NCI-H748 treated with DMSO at 0.1 percent for 48 hours (cell line): ENCODE data around the gene ARID3B.

Experiments
- DNase-seq: peaks from one replicate; lab custom pipeline; 2025; lab: John Stamatoyannopoulos, UW

The ARID3B gene

DNA sequence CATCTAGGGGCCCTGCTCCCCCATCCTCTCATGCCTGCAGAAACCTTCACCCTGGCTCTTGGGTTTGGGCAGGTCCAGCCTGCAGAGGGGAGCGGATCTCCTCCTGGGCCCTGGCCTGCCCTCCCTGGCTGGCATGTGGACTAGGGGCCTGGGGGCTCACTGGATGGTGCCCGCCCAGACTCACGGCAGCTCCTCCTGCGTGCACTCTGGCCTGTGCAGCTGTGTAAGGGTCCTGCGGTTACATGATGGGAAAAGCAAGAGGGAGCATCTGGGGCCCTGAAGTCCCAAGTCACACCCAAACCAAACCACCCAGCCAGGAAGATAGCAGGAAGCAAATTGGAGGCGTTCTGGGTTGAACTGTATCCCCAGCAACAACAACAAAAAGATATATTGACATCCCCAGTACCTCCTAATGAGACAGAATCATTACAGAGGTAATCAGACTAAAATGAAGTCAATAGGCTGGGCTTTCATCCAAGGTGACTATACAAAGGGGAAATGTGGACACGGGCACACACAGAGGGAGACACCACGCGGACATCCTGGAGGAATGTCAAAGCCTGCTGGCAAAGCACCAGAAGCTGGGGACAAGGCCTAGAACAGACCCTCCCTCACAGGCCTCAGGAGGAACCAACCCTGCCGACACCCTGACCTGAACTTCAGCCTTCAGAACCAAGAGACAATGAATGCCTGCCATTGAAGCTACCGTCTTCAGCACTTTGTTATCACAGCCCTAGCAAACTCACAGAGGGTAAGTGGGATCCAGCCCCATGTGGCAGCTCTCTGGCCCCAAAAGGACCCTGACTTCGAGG lies 64.2 kb downstream of the ARID3B start:
- peak; percentile 40 for DNase-seq

DNA sequence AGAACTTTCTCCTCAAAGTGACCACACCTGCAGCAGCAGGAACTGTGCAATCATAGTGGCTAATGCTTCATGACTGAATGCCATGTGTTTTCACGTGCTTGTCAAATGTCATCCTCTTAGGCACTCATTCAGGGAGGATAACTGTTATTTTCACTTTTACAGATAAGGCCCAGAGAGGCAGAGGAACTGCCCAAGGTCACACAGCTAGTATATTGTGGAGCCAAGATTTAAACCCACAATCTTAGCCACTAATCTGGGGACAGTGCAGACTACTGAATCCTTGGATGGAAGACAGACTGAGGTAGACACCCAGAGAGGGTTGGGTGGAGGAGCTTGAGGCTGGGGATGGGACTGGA lies 64.8 kb downstream of the ARID3B start:
- no peak for DNase-seq

DNA sequence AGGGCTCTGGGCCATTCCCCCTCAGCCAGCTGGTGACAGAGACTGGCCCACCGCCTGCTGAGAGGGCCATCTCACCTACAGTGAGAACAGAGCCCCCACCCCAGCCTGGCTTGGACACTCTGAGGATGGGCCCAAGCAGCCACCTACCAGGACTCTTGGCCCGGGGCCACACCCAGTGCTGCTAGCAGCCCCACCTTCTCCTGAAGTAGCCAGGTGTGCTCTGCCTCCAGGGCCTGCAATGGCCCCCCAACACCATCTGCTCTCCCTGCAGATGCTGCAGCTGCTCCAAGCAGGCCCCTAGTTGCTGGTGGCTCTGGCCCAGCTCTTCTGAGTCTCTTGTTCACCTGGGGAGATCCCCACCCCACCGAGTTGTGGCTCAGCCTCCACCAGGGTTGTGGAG lies 67.8 kb downstream of the ARID3B start:
- no peak for DNase-seq

DNA sequence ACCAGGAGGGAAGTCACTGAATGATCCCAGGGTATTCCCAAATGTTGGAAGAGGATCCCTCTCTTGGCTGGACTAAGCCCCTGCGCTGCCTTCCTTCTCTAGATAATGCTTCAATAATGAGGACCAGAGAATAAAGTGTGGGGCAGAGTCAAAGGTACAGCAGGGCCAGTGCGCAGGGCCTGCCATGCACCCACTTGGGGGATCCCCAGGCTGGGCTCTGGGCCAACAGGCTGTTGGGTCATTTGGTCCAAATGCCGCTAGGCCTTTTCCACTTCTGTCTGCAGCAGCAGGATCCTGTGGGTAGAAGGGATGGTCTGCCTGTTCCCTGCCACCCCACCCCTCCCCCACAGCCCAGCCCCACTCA lies 68.9 kb downstream of the ARID3B start:
- DNase-seq, result no peak

DNA sequence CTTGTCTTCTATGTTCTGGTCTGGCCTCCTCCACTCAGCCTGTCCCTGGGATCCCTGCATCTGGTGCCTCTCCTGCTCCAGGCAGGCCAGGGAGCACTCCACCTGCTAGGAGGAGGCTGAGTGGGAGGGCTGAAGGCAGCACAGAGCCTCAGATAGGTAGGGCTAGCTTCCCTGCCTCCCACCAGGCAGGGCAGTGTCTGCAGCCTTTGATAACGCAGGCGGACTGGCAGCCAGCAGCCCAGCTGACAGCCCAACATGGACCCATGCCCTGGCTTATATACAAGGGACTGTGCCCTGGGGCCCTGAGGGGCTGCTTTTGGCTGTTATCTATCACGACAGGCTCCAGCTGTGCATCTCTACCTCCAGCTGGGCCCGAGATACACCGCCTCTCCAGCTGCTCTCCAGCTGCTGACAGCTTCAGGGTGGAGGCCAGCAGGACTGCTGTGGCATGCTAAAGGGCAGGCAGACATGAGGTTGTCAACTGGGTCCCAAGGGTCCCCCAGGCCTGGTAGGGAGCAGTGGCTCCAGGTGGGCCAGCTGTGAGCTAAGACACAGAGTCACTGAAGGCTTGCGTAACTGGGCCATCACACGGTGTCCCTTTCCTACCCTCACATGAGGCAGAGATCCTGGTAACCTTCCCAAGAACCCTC lies 69.4 kb downstream of the ARID3B start:
- no peak for DNase-seq

DNA sequence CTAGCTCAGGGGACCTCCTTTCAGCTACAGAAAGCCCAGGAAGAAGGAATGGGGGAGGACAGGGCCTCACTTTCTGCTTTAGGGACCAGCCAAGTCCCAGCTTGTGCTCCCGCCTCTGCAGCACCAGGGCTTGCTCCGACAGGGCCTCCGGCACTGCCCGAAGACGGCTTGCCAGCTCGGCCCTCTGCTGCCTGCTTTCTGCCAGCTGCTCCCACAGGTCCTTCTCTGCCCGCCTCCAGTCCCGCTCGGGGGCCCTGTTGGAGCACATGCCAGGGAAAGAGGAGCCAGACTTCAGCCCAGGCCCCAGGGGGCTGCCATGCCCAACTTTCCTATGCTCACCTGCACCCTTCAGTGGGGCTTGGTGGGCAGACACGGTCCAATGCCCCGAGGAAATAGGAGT lies 70.3 kb downstream of the ARID3B start:
- DNase-seq, result no peak

DNA sequence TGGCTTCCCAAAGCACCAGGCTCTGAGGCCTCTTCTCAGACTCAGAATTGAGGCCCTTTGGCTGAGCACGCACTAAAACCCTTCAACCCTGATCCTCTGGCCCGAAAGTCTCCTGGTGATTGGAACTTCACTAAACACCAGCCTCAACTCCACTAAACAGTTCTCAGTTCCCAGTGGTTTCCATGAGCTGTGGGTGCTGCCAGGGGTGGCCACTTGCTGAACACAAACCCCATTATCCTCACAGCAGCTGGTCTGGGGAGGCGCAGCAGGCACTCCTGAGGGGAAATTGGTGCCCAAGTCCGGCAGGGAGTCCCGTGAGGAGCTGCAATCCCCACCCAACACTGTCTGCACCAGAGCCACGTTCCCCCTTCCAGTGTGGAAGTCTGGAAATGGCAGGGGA lies 70.8 kb downstream of the ARID3B start:
- DNase-seq, result no peak

DNA sequence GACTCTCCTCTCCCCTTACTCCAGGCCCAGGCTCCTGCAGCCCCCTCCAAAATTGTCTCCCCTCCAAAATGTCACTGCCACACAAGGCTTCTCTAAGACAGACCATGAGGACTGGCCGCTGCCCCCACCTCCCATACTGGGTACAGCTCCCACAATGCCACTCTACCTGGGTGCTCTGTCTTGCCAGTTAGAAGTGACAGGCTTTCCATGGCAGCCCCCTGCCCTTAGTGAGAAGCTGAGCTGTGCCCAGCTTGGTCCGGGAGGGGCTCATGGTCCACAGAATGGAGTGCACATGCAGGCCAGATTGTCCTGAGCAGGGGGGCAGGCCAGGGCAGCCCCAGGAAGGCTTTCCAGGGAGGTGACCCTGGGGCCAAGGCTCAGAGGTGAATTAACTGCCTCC lies 71.7 kb downstream of the ARID3B start:
- DNase-seq, result no peak

DNA sequence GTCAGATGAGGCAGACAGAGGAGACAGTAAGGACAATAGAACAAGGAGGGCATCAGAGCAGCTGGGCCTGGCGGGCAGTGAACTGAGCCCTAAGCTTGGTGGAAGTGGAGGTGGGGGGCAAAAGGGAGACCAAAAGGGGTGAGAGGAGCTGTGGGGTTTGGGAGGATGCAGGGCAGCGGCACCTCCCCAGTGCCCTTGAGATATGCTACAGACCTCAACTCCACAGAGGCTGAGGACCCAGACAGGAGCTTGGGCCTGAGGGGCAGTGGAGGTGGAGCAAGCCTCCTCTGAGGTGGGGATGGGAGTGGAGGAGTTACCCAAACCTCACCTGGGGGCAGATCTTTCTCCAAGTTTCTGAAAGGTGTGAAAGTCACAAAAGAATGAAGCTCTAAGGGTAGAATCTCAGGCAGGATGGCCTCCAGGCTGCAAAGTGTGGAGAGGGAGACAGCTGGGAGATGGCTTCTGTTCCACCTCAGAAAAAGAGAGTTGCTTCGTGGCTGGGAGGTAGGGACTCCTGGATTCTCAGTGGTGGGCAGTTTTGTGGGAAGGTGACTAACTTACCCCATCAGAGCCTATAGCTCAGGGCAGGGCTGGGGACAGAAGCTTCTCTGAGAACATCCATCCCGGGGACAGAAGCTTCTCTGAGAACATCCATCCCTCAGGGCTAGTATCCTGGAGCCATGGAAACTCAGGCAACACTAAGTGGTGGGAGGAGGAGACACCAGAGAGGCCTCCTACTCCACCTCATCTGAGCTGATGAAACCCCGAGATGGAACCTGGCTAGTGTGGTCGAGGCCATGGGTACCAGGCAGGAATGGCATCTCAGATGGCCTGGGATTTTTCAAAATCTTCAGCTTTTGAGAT lies 72.3 kb downstream of the ARID3B start:
- DNase-seq, result no peak

DNA sequence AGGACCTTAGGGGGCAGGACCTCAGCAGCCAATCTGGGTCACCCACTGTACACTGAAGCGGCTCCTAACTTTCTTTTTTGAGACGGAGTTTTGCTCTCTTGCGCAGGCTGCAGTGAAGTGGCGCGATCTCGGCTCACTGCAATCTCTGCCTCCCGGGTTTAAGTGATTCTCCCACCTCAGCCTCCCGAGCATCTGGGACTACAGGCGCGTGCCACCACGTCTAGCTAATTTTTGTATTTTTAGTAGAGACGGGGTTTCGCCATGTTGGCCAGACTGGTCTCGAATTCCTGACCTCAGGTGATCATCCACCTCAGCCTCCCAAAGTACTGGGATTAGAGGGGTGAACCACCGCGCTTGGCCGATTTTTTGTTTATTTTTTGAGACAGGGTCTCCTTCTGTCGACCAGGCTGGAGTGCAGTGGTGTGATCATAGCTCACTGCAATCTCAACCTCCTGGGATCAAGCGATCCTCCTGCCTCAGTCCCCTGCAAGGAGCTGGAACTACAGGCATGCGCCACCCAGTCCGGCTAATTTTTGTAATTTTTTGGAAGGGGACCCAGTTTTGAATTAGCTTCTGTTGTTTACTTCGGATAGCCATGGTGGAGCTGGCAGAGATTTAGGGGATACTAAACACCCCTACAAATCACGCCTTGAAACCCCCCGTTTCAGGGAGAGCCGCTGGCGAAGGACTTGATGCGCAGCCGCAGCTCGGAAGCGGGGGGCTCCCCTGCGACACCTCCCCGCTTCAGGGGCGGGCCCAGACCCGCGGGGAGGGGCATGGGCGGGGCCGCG lies 73.1 kb downstream of the ARID3B start:
- no peak for DNase-seq

DNA sequence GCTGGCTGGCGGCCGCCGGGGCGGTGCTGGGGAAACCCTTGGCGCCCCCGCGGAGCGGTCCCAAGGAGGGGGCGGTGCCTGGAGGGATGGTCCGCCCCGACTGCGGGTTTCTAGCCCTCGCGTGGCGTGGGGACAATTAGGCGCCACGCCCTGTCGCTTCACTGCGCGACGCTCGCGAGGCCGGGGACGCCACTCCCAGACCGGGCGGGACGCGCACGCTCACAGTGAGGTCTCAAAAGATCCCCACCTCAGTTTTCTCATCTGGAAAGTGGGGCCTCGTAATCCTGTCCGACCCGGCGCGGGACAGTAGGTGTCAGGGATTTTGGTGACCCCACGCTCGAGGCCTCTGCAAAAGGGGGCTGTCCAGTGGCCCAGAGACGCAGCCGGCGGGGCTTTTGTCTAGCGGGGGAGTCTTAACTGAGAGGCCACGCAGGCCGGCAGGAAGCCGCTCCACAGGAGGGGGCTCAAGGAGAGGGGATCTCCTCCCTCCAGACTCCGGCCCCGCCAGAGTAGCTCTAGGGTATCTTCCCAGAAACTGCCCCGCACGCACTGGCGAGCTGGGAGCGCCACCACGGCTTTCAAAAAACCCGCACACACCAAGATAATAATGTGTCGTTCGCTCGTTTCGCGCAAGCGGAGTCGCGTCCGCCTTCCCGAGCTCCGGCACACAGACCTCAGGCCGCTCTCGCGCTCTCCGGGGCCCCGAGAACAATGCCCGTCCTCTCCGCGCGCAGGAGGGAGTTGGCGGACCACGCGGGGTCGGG lies 73.9 kb downstream of the ARID3B start:
- DNase-seq, result peak; percentile 29

DNA sequence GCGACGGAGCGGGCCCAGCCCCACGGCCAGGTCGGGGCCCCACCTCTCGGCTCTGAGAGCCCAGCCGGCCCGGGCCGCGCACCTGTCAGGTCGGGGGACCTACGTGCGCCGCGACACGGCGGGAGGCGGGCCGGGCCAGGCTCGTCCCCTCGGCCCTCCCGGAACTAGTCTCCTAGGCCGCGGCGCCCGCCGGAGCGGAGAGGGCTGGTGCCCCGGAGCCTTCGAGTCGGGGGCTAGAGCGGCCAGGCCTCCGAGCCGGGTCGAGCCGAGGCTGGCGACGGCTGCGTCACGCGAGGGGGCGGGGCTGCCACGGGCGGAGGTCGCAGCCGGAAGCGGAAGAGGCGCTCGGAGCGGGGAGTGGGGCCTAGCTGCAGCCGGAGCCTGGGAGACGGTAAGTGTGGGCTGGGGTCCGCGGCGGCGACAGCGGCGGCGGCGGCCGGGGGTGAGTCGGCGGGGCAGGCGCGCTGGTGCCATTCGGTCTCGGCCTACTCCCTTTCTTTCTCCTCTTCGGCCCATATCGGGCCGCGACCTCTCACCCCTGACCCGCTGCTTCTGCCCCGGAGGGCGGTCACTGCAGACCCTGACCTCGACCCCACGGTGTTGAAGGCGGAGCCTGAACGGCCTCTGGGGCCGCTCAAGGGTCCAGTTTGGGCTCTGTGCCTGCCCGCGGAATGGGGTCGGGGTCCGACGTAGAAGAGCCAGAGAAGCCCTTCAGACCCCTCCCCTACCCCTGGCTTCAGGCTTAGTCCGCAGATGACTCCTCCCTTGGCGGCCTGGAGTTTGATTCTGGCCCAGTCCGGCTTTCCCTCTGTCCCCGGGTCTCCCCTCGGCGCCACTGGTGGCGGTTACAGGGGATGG lies 74.7 kb downstream of the ARID3B start, which contains the start of gene CLK3:
Gene CLK3 (plus strand): TSS at position 329 of the 858 bp plus-strand sequence. CDS start 3,361 bp downstream, outside the sequence.
- DNase-seq, result peak; percentile 61

DNA sequence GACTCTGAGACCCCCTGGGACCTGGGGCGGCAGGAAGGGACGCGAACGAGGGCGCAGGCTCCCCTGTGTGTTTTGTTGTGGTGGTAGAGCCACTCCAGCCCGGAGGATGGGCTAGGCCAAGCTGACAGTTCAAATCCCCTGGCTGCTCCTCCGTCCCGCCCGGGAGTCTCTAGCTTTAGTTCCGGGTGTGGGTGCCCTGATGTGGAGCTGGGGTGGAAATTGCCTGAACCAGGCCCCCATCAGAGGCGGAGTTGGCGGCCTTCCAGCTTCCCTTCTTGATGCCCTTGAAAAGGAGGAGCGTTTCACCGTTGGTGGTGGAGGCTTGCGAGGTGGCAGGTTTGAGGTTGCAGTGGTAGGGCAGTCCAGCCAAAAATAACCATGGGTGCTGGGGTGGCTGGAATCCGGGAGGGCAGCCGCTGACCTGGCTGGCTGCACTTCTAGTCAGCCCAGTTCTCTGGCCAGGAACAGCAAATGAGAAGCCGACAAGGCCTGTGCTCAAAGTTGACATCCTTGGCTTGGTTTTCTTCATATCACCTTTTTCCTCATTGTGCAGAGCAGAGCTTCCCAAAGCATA lies 75.4 kb downstream of the ARID3B start:
- no peak for DNase-seq

DNA sequence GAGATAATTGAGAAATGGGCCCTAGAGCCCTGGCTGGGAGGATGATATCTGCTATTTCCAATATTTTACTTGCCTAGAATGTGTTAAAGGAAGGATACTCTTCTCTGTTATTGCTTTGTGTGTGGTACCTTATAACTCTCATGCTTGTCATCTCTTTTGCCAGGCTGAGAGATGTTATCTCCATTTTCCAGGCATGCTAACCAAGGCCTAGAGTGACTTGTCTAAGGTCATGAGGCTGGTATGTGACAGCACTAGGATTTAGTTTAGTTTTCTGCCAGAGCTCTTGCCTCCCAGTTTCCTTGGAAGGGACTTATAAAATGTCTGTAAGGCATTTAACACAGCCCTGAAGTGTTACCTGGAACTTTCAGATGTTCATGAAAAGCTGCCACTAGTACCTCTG lies 76.0 kb downstream of the ARID3B start:
- no peak for DNase-seq

DNA sequence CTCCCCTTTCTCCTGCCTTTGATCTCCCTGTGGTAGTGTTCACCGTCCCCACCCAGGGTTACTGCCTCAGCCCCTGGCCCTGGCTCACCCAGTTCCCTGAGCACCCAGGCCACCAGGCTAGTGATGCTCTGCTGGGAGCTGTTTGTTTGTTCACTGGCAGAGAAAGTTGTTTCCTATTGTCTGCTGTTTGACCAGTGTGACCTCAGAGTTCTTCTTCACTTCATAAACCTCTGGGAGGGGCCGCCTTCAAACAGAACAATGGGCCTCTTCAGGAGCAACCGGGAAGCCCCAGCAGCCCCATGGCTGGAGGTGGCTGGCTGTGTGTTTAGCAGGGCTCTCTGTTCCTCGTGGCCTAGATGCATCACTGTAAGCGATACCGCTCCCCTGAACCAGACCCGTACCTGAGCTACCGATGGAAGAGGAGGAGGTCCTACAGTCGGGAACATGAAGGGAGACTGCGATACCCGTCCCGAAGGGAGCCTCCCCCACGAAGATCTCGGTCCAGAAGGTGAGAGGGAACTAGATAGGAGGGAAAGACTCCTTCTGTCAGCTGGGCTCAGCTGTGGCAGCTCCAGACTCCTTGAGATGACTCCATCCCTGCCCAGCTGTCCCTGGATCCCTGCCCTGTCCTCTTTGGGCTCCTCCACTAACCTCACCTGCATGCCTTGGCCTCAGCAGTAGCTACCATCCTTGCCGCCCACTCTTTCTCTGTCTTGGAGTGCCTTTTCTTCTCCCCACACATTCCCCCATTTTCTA lies 78.0 kb downstream of the ARID3B start:
- no peak for DNase-seq

DNA sequence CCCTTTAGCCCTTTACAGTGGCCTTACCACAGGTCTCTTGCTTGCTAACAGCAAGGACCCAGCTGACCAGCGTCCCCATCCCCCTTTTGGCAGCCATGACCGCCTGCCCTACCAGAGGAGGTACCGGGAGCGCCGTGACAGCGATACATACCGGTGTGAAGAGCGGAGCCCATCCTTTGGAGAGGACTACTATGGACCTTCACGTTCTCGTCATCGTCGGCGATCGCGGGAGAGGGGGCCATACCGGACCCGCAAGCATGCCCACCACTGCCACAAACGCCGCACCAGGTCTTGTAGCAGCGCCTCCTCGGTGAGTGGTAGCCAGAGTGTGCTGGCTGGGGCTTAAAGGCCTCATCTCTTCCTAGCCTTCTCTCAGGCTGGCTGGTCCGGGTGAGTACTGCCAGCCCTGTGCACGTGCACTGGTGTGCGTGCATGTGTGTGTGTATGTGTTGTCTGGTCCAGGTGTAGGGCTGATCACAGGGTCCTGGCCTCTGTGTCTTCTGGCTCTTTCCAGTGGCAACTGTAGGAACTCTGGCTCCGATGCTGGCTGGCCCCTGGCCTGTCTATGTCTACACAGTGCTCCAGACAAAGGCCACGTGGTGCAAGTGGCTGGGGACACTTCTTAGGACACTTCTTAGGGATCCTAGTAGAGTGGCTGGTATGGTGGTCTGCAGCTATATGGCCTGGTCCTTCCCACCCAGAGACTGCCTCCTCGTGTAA lies 79.1 kb downstream of the ARID3B start:
- no peak for DNase-seq

DNA sequence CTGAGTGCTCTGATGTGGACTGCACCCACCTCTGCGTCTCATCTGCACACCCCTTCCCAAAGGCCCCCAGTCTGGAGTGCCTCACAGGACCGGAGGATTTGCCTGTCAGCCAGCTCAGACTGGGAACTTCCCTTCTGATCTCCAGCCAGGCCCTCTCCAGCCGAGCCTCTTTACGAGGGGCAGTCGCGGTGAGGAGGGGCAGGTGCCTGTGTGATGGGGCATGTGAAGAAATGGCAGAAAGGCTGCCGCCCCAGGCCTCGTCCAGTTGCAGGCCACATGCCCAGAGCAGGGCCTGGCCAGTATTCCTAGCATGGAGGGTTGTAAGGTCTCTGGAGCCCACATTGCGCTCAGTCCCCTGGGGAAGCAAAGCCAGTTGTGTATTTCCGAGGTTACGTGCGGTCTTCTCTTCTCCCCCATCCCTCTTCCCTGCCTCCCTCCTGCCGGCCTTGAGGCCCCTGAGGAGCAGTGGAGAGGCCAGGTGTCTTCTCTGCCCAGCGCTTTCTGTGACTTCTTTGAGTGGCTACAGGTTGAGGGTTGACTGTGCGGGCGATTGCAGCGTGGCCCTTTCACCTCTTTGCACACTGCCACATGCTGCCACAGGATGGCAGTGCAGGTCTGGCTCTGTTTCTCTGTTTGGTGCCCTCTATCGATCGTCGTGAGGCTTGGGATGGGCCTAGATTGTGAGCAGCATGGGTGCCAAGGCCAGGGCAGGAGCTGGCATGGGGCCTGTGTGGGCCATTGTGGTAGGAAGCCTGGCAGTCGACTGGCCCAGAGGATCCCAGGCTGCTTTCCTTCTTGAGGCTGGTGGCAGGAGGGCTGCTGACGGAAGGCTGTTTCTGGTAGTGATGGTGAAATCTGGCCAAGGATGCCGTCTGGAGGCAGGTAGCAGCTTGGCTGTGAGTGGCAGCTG lies 79.9 kb downstream of the ARID3B start:
- DNase-seq, result no peak
